Effector memory CD8-positive, alpha-beta T cell (primary cell): ENCODE results near the gene OR51V1.
"Not testable (repeated sequence)": the region's sequence is repeated elsewhere in the genome, so short reads cannot be mapped to it uniquely, and the experiment has no call there.

Experiments used
- ATAC-seq: fragments of 150-1000 bp; cut with Tn5 transposase; replicated peaks from 2 replicates; pipeline ENCODE4 v1.10.0; 2021; ENCODE audit warnings: mild to moderate bottlenecking, moderate library complexity
- DNase-seq, 3 experiments: peaks; one replicate each; pipeline ENCODE4 v3.0.0; 2021
- H3K27ac Mint-ChIP-seq, 2 donors: one replicate each; pipeline ENCODE4 v1.8.0; 2022; ENCODE audit warnings: mild to moderate bottlenecking in 2 of 2, mixed read lengths in 2 of 2, moderate library complexity in 2 of 2
- H3K27me3 Mint-ChIP-seq, 2 donors: one replicate each; pipeline ENCODE4 v1.8.0; 2022; ENCODE audit warnings: mixed read lengths in 2 of 2
- H3K36me3 Mint-ChIP-seq: one replicate; pipeline ENCODE4 v1.8.0; 2022; ENCODE audit warnings: mild to moderate bottlenecking, moderate library complexity, mixed read lengths; ENCODE audit not compliant: insufficient read depth
- H3K4me1 Mint-ChIP-seq, 2 donors: one replicate each; pipeline ENCODE4 v1.8.0; 2022; ENCODE audit warnings: low read depth in 2 of 2, mixed read lengths in 2 of 2
- H3K4me3 Mint-ChIP-seq, 2 donors: one replicate each; pipeline ENCODE4 v1.8.0; 2022; ENCODE audit warnings: mild to moderate bottlenecking in 2 of 2, mixed read lengths in 2 of 2, moderate library complexity in 2 of 2
- H3K9me3 Mint-ChIP-seq, 2 donors: one replicate each; pipeline ENCODE4 v1.8.0; 2022; ENCODE audit warnings: mixed read lengths in 2 of 2

Gene OR51V1

GRCh38 chr11:5178046-5178837 lies 22.2 kb downstream of the OR51V1 start:
- no peaks in the 10 kb centered on the region for H3K27me3 Mint-ChIP-seq
- H3K36me3 Mint-ChIP-seq: no peaks in the 10 kb centered on the region
- ATAC-seq (no peak), DNase-seq (no peak)
- no peak overlapping the region for H3K27ac Mint-ChIP-seq
- no peak overlapping the region for H3K4me3 Mint-ChIP-seq
- no peaks in the 10 kb centered on the region for H3K4me1 Mint-ChIP-seq
- peaks cover 2 to 8% of the 10 kb centered on the region in 2 donors for H3K9me3 Mint-ChIP-seq

GRCh38 chr11:5174934-5175333 lies 25.5 kb downstream of the OR51V1 start:
- ATAC-seq (no peak), DNase-seq (no peak)
- no peaks in the 10 kb centered on the region for H3K4me1 Mint-ChIP-seq
- H3K27me3 Mint-ChIP-seq: no peaks in the 10 kb centered on the region
- no peak overlapping the region for H3K4me3 Mint-ChIP-seq
- H3K27ac Mint-ChIP-seq: no peak overlapping the region
- no peaks in the 10 kb centered on the region for H3K36me3 Mint-ChIP-seq
- H3K9me3 Mint-ChIP-seq: peaks cover 2 to 16% of the 10 kb centered on the region in 2 donors

GRCh38 chr11:5171856-5172255 lies 28.6 kb downstream of the OR51V1 start:
- DNase-seq: no peak
- H3K27ac Mint-ChIP-seq: no peak overlapping the region
- no peak overlapping the region for H3K4me3 Mint-ChIP-seq
- no peak for ATAC-seq
- H3K9me3 Mint-ChIP-seq: peaks cover 2 to 8% of the 10 kb centered on the region in 2 donors
- no peaks in the 10 kb centered on the region for H3K27me3 Mint-ChIP-seq
- no peaks in the 10 kb centered on the region for H3K36me3 Mint-ChIP-seq
- no peaks in the 10 kb centered on the region for H3K4me1 Mint-ChIP-seq

GRCh38 chr11:5165898-5166297 lies 34.6 kb downstream of the OR51V1 start:
- not testable (repeated sequence) for DNase-seq, H3K36me3 Mint-ChIP-seq, H3K27ac Mint-ChIP-seq, H3K4me3 Mint-ChIP-seq, H3K4me1 Mint-ChIP-seq, ATAC-seq
- Mint-ChIP-seq H3K9me3 (peaks cover 5 to 13% of the 10 kb centered on the region in 2 donors), H3K27me3 (peaks cover 14 to 22% of the 10 kb centered on the region in 2 donors)

GRCh38 chr11:5164807-5165206 lies 35.7 kb downstream of the OR51V1 start:
- H3K27ac Mint-ChIP-seq, H3K4me3 Mint-ChIP-seq, H3K36me3 Mint-ChIP-seq, ATAC-seq, H3K4me1 Mint-ChIP-seq, H3K9me3 Mint-ChIP-seq, DNase-seq: not testable (repeated sequence)
- H3K27me3 Mint-ChIP-seq: peaks cover 14 to 29% of the 10 kb centered on the region in 2 donors

- DNase-seq, H3K27ac Mint-ChIP-seq, ATAC-seq, H3K4me1 Mint-ChIP-seq, H3K4me3 Mint-ChIP-seq, H3K36me3 Mint-ChIP-seq, H3K9me3 Mint-ChIP-seq: not testable (repeated sequence)
- peaks cover 14 to 29% of the 10 kb centered on the region in 2 donors for H3K27me3 Mint-ChIP-seq
Observed at GRCh38 chr11:5161045-5161444, 39.4 kb downstream of the OR51V1 start.

- peaks cover 10 to 25% of the 10 kb centered on the region in 2 donors for H3K27me3 Mint-ChIP-seq
- not testable (repeated sequence) for H3K27ac Mint-ChIP-seq, H3K4me3 Mint-ChIP-seq, H3K4me1 Mint-ChIP-seq, H3K9me3 Mint-ChIP-seq, H3K36me3 Mint-ChIP-seq, DNase-seq, ATAC-seq
Observed at GRCh38 chr11:5160217-5160616, 40.3 kb downstream of the OR51V1 start.

GRCh38 chr11:5159806-5160205 lies 40.7 kb downstream of the OR51V1 start:
- Mint-ChIP-seq H3K36me3 (no peaks in the 10 kb centered on the region), H3K27me3 (peaks cover 6 to 21% of the 10 kb centered on the region in 2 donors), H3K9me3 (peaks cover 6 to 7% of the 10 kb centered on the region in 2 donors), H3K27ac (no peak overlapping the region), H3K4me1 (no peaks in the 10 kb centered on the region), H3K4me3 (no peak overlapping the region)
- ATAC-seq: no peak
- DNase-seq: no peak

- Mint-ChIP-seq H3K27me3 (no peaks in the 10 kb centered on the region), H3K27ac (no peak within 1 kb of the TSS), H3K4me3 (no peak within 1 kb of the TSS), H3K36me3 (no peaks in the 10 kb centered on the region), H3K4me1 (no peaks in the 10 kb centered on the region), H3K9me3 (no peaks in the 10 kb centered on the region)
- DNase-seq (no peak), ATAC-seq (no peak)
Observed at GRCh38 chr11:5154657-5155056, 45.8 kb downstream of the OR51V1 start, which contains the start of gene OR52A1. Gene OR52A1, minus strand, starts transcription at chr11:5154757. Its CDS starts 2,388 bp downstream, at chr11:5152369.

- H3K27me3 Mint-ChIP-seq: no peaks in the 10 kb centered on the region
- H3K36me3 Mint-ChIP-seq: no peaks in the 10 kb centered on the region
- DNase-seq (no peak), ATAC-seq (no peak)
- H3K27ac Mint-ChIP-seq: no peak overlapping the region
- H3K9me3 Mint-ChIP-seq: no peaks in the 10 kb centered on the region
- no peaks in the 10 kb centered on the region for H3K4me1 Mint-ChIP-seq
- H3K4me3 Mint-ChIP-seq: no peak overlapping the region
Observed at GRCh38 chr11:5153574-5154431, 46.7 kb downstream of the OR51V1 start.

GRCh38 chr11:5151713-5152153 lies 48.7 kb downstream of the OR51V1 start:
- Mint-ChIP-seq H3K27me3 (no peaks in the 10 kb centered on the region), H3K27ac (no peak overlapping the region), H3K9me3 (no peaks in the 10 kb centered on the region), H3K36me3 (no peaks in the 10 kb centered on the region), H3K4me1 (no peaks in the 10 kb centered on the region), H3K4me3 (no peak overlapping the region)
- no peak for ATAC-seq
- DNase-seq: no peak
